Glomerular endothelial cell (primary cell): ENCODE data around the gene PPM1E. TPM values are rescaled to one million over a fixed set of nuclear protein-coding genes. Genes with fewer than 3 reads are reported as not detected.
"Not testable (repeated sequence)": the region's sequence is repeated elsewhere in the genome, so short reads cannot be mapped to it uniquely, and the experiment has no call there.

Experiments used
- DNase-seq: peaks from one replicate; pipeline ENCODE4 v3.0.0-alpha.2; 2011; ENCODE audit warnings: low read depth, low spot score; ENCODE audit errors: extremely low read depth
- total RNA-seq: library from RNA; depleted of rRNA; stranded (reverse); fragments of >200 nt; gene quantifications from 2 replicates; pipeline ENCODE4 v1.2.3, GENCODE V29; 2015

Gene PPM1E
- total RNA-seq, result 0.05 TPM in 1 of 2 replicates, not detected in the other

GRCh38 chr17:58755577-58756245 lies at the start of gene PPM1E:
PPM1E (plus strand) TSS chr17:58755854.
- DNase-seq, result no peak

GRCh38 chr17:58706351-58707140 lies 49.1 kb upstream of the PPM1E start:
- DNase-seq, result no peak

GRCh38 chr17:58710948-58711552 lies 44.6 kb upstream of the PPM1E start:
- DNase-seq, result no peak

GRCh38 chr17:58722274-58722673 lies 33.4 kb upstream of the PPM1E start:
- no peak for DNase-seq

GRCh38 chr17:58722696-58723095 lies 33.0 kb upstream of the PPM1E start:
- DNase-seq, result no peak

- DNase-seq, result no peak
Observed at GRCh38 chr17:58728798-58729197, 26.9 kb upstream of the PPM1E start.

GRCh38 chr17:58730937-58731336 lies 24.7 kb upstream of the PPM1E start:
- DNase-seq, result no peak

GRCh38 chr17:58734040-58734439 lies 21.6 kb upstream of the PPM1E start:
- no peak for DNase-seq

GRCh38 chr17:58734811-58735210 lies 20.8 kb upstream of the PPM1E start:
- DNase-seq, result no peak

GRCh38 chr17:58741121-58741625 lies 14.5 kb upstream of the PPM1E start:
- no peak for DNase-seq

GRCh38 chr17:58747674-58748073 lies 8.0 kb upstream of the PPM1E start:
- DNase-seq, result no peak

GRCh38 chr17:58749627-58750026 lies 6.0 kb upstream of the PPM1E start:
- not testable (repeated sequence) for DNase-seq

GRCh38 chr17:58753026-58753425 lies 2.6 kb upstream of the PPM1E start:
- no peak for DNase-seq

- DNase-seq, result no peak
Observed at GRCh38 chr17:58755269-58755576, 431 bp upstream of the PPM1E start.

- DNase-seq, result no peak
Observed at GRCh38 chr17:58756246-58757161, 850 bp downstream of the PPM1E start.

GRCh38 chr17:58757162-58757613 lies 1.5 kb downstream of the PPM1E start:
- no peak for DNase-seq

- DNase-seq, result no peak
Observed at GRCh38 chr17:58758890-58759289, 3.2 kb downstream of the PPM1E start.

GRCh38 chr17:58759522-58759921 lies 3.9 kb downstream of the PPM1E start:
- no peak for DNase-seq

GRCh38 chr17:58760248-58760647 lies 4.6 kb downstream of the PPM1E start:
- no peak for DNase-seq

- DNase-seq, result no peak
Observed at GRCh38 chr17:58763263-58763662, 7.6 kb downstream of the PPM1E start.

- no peak for DNase-seq
Observed at GRCh38 chr17:58764373-58764772, 8.7 kb downstream of the PPM1E start.
